ENCODE data around the gene FOXJ3. TPM values are rescaled to one million over a fixed set of nuclear protein-coding genes. Genes with fewer than 3 reads are reported as not detected.
A peak's percentile ranks its signal among the peaks of the same experiment; 100 is the strongest.
"Not testable (repeated sequence)": the region's sequence is repeated elsewhere in the genome, so short reads cannot be mapped to it uniquely, and the experiment has no call there.

Gene FOXJ3
- total RNA-seq, 1 experiment from 2014 or later: 55.5 TPM

DNA sequence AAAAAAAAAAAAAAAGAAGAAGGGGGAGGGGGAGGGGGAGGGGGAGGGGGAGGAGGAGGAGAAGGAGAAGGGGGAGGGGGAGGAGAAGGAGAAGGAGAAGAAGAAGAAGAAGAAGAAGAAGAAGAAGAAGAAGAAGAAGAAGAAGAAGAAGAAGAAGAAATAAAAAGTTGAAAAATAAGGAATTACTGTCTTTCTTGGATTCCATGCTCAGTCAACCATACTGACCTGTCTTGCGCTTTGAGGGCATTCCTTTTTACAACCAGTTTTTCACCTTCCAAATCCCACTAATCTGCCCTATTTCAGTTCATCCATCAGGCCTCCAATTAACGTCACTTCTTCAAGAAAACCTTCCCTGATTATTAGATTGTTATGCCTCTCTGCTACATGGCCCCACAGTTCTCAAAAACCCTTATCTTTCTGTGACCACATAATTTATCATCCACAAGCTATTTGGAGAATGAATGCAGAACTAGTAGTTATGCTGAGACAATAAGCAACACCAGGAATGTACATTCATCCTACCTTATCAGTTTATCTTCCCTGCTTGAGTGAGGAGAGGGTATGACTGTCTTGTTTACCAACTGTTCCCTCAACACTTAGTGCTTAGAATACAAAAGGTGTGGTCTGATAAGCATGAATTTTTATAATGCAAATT lies 113.0 kb downstream of the FOXJ3 start:
- Histone ChIP-seq H4K20me1 (ENCODE audit: insufficient read depth, low read depth, low read length) (no peaks in the 10 kb centered on the region), H3K27ac (ENCODE audit: low read length) (no peak overlapping the region), H3K9me2 (replicated peaks; ENCODE audit: insufficient read depth, low read length) (no peaks in the 10 kb centered on the region), H3K36me3 (ENCODE audit: insufficient read depth, low read length) (no peaks in the 10 kb centered on the region), H3K4me1 (ENCODE audit: low read length) (no peaks in the 10 kb centered on the region), H2AFZ (ENCODE audit: low read length) (no peak overlapping the region), H3K9me3 (ENCODE audit: low read length) (no peaks in the 10 kb centered on the region), H3K4me3 (ENCODE audit: low read length) (no peak overlapping the region), H3K27me3 (ENCODE audit: low read length) (no peaks in the 10 kb centered on the region), H3K79me2 (ENCODE audit: low read length) (peaks cover 87% of the 10 kb centered on the region), H3K9ac (ENCODE audit: low read length) (no peak overlapping the region), H3K4me2 (ENCODE audit: low read depth, low read length, poor library complexity, severe bottlenecking) (no peak overlapping the region)
- no peak for DNase-seq

GRCh38 chr1:42221456-42221855 lies 113.6 kb downstream of the FOXJ3 start:
- no peak overlapping the region for H2AFZ ChIP-seq (ENCODE audit: low read length)

GRCh38 chr1:42219627-42220026 lies 115.4 kb downstream of the FOXJ3 start:
- H3K27ac ChIP-seq (ENCODE audit: low read length): no peak overlapping the region
- H3K9me2 ChIP-seq (replicated peaks; ENCODE audit: insufficient read depth, low read length): no peaks in the 10 kb centered on the region
- H3K9me3 ChIP-seq (ENCODE audit: low read length): peaks cover 1% of the 10 kb centered on the region; the same call in 1 of the 2 replicates
- peaks cover 84% of the 10 kb centered on the region for H3K79me2 ChIP-seq (ENCODE audit: low read length)
- no peak overlapping the region for H3K9ac ChIP-seq (ENCODE audit: low read length)
- H3K4me3 ChIP-seq (ENCODE audit: low read length): no peak overlapping the region
- H4K20me1 ChIP-seq (ENCODE audit: insufficient read depth, low read depth, low read length): no peaks in the 10 kb centered on the region
- no peaks in the 10 kb centered on the region for H3K27me3 ChIP-seq (ENCODE audit: low read length)
- no peak overlapping the region for H2AFZ ChIP-seq (ENCODE audit: low read length)
- peaks cover 8% of the 10 kb centered on the region; the same call in 1 of the 2 replicates for H3K36me3 ChIP-seq (ENCODE audit: insufficient read depth, low read length)
- no peak overlapping the region for H3K4me2 ChIP-seq (ENCODE audit: low read depth, low read length, poor library complexity, severe bottlenecking)
- DNase-seq: no peak
- H3K4me1 ChIP-seq (ENCODE audit: low read length): no peaks in the 10 kb centered on the region

More at GRCh38 chr1:42221456-42221855, 113.6 kb downstream of the FOXJ3 start:
- Histone ChIP-seq H3K4me3 (ENCODE audit: low read length) (no peak overlapping the region), H3K9me3 (ENCODE audit: low read length) (no peaks in the 10 kb centered on the region), H3K9ac (ENCODE audit: low read length) (no peak overlapping the region), H3K27me3 (ENCODE audit: low read length) (no peaks in the 10 kb centered on the region), H3K9me2 (replicated peaks; ENCODE audit: insufficient read depth, low read length) (no peaks in the 10 kb centered on the region), H3K4me2 (ENCODE audit: low read depth, low read length, poor library complexity, severe bottlenecking) (no peak overlapping the region), H4K20me1 (ENCODE audit: insufficient read depth, low read depth, low read length) (no peaks in the 10 kb centered on the region), H3K36me3 (ENCODE audit: insufficient read depth, low read length) (no peaks in the 10 kb centered on the region), H3K27ac (ENCODE audit: low read length) (no peak overlapping the region), H3K79me2 (ENCODE audit: low read length) (peaks cover 85% of the 10 kb centered on the region), H3K4me1 (ENCODE audit: low read length) (no peaks in the 10 kb centered on the region)
- no peak for DNase-seq

DNA sequence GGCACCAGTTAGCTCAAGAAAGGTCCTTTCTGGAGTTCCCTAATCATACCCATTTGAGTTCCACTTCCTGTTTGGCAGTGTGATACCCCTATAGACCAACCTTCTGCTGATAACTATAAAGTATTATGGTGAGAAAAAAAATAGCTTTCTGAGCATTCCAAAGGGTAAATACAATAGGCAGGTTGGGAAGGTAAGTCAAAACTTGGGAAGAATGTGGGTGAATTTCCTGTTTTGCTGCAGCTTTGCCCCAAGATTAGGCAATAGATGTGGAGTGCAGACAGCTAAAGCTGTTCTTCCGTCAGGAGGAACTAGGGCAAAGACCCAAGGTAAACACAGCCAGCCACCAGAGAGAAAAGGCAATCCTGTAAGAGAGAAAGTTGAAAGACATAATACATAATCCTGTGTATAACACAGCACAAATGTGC lies 120.6 kb downstream of the FOXJ3 start:
- Histone ChIP-seq H3K27me3 (ENCODE audit: low read length) (no peaks in the 10 kb centered on the region), H2AFZ (ENCODE audit: low read length) (no peak overlapping the region), H3K4me3 (ENCODE audit: low read length) (no peak overlapping the region), H3K27ac (ENCODE audit: low read length) (no peak overlapping the region), H3K36me3 (ENCODE audit: insufficient read depth, low read length) (peaks cover 31% of the 10 kb centered on the region), H3K79me2 (ENCODE audit: low read length) (peaks cover 93% of the 10 kb centered on the region), H3K4me1 (ENCODE audit: low read length) (peaks cover 13% of the 10 kb centered on the region), H3K9me3 (ENCODE audit: low read length) (peaks cover 14% of the 10 kb centered on the region), H4K20me1 (ENCODE audit: insufficient read depth, low read depth, low read length) (no peaks in the 10 kb centered on the region), H3K9ac (ENCODE audit: low read length) (no peak overlapping the region), H3K9me2 (replicated peaks; ENCODE audit: insufficient read depth, low read length) (no peaks in the 10 kb centered on the region), H3K4me2 (ENCODE audit: low read depth, low read length, poor library complexity, severe bottlenecking) (no peak overlapping the region)
- no peak for DNase-seq

DNA sequence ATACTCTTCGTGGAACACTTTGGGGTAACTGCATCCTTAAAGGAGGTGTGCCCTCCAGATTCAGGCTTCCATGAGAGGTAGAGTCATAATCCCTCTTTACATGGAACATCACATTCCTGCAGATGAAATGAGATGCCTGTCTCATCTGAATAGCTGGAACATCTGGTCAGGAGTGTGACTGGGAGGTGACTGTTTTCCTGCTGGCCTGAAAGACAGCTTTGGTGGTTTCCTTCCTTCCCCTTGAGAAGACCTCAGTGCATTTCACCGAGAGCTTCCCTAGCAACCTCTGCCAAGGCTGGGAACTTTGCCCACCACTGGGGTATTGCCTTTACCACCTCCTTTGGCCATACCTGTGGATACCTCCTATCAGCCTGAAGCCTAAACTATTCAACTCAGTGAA lies 123.8 kb downstream of the FOXJ3 start:
- Histone ChIP-seq H3K27me3 (ENCODE audit: low read length) (no peaks in the 10 kb centered on the region), H3K9me2 (replicated peaks; ENCODE audit: insufficient read depth, low read length) (no peaks in the 10 kb centered on the region), H3K27ac (ENCODE audit: low read length) (no peak overlapping the region), H3K4me3 (ENCODE audit: low read length) (0 out of 2 replicates have a peak overlapping the region, but pooled peaks have one; percentile 15), H3K36me3 (ENCODE audit: insufficient read depth, low read length) (peaks cover 45% of the 10 kb centered on the region), H4K20me1 (ENCODE audit: insufficient read depth, low read depth, low read length) (no peaks in the 10 kb centered on the region), H3K4me2 (ENCODE audit: low read depth, low read length, poor library complexity, severe bottlenecking) (no peak overlapping the region), H3K79me2 (ENCODE audit: low read length) (peaks cover 94% of the 10 kb centered on the region), H3K9ac (ENCODE audit: low read length) (no peak overlapping the region), H2AFZ (ENCODE audit: low read length) (no peak overlapping the region), H3K4me1 (ENCODE audit: low read length) (peaks cover 13% of the 10 kb centered on the region), H3K9me3 (ENCODE audit: low read length) (peaks cover 23% of the 10 kb centered on the region)
- DNase-seq: no peak

DNA sequence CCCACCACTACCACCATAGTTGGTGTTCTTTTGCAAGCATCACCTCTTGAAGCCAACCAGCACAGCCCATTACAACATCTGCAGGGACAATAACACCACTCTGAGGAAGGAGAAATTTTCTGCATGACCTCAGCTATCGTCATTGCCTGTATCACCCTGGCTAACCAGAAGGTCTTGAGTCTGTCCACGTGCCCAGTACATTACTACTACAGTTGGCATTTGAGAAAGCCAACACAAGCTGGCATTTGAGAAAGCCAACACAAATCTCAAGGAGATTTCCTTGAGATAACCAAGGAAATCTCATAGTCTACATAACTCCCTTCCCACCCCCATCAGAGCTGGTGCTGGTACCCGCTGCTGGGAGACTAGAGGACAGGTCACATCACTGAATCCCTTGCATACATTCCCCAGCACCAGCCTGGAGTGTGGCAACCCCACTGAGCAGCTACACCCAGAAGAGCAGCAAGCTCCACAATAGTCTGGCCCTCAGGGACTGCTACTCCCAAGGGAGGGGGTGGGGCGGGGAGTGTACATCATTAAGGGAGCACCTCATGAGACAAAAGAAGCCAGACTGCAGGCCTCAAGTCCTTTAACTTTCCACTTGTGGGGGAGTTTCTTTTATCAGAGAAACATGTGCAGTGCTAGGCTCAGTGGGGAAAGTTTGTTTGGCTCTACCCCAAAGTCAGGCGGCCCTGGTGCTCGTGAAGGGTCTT lies 124.5 kb downstream of the FOXJ3 start:
- Histone ChIP-seq H3K9ac (ENCODE audit: low read length) (no peak overlapping the region), H4K20me1 (ENCODE audit: insufficient read depth, low read depth, low read length) (no peaks in the 10 kb centered on the region), H3K36me3 (ENCODE audit: insufficient read depth, low read length) (peaks cover 51% of the 10 kb centered on the region), H2AFZ (ENCODE audit: low read length) (no peak overlapping the region), H3K4me3 (ENCODE audit: low read length) (0 out of 2 replicates have a peak overlapping the region, but pooled peaks have one; percentile 15), H3K4me1 (ENCODE audit: low read length) (peaks cover 13% of the 10 kb centered on the region), H3K79me2 (ENCODE audit: low read length) (peaks cover 98% of the 10 kb centered on the region), H3K9me3 (ENCODE audit: low read length) (peaks cover 23% of the 10 kb centered on the region), H3K4me2 (ENCODE audit: low read depth, low read length, poor library complexity, severe bottlenecking) (no peak overlapping the region), H3K27ac (ENCODE audit: low read length) (no peak overlapping the region), H3K27me3 (ENCODE audit: low read length) (no peaks in the 10 kb centered on the region), H3K9me2 (replicated peaks; ENCODE audit: insufficient read depth, low read length) (no peaks in the 10 kb centered on the region)
- DNase-seq: peak; percentile 78

DNA sequence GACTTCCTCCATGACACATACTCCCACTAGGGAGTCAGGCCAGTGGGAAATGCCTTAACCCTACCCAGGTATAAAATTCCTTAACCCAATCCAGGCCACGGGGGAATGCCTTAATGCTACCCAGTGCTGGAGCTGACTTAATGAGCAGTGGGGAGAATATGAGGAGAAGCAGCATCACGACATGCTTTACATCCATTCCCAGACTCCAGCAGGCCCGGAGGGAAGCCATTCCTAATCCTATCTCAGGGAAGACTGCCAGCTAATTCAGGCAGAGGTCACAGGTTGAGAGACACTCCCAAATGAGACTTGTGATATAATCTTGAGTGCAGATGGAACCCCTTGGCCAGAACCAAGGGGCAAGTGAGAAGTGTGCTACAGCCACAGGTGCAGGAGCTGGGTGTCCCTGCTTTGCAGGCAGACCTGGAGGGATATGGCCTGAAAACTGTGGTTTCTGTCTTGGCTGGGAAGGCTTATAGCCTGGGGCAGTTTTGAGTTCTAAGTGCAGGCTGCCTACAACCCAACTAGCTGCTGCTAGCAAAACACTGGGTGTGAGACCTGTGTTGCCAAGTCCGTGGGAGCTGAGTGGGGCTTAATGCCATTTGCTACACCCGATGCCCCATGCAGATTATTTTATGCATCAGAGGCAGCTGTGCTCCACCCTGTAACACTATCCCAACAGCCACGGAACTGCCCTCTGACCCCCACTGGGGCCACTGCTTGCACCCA lies 125.3 kb downstream of the FOXJ3 start:
- peaks cover 24% of the 10 kb centered on the region for H3K9me3 ChIP-seq (ENCODE audit: low read length)
- peaks cover 98% of the 10 kb centered on the region for H3K79me2 ChIP-seq (ENCODE audit: low read length)
- no peaks in the 10 kb centered on the region for H3K27me3 ChIP-seq (ENCODE audit: low read length)
- no peaks in the 10 kb centered on the region for H4K20me1 ChIP-seq (ENCODE audit: insufficient read depth, low read depth, low read length)
- H3K4me1 ChIP-seq (ENCODE audit: low read length): peaks cover 13% of the 10 kb centered on the region
- H3K36me3 ChIP-seq (ENCODE audit: insufficient read depth, low read length): peaks cover 53% of the 10 kb centered on the region
- H3K27ac ChIP-seq (ENCODE audit: low read length): no peak overlapping the region
- H3K4me2 ChIP-seq (ENCODE audit: low read depth, low read length, poor library complexity, severe bottlenecking): no peak overlapping the region
- H2AFZ ChIP-seq (ENCODE audit: low read length): no peak overlapping the region
- H3K9me2 ChIP-seq (replicated peaks; ENCODE audit: insufficient read depth, low read length): no peaks in the 10 kb centered on the region
- H3K9ac ChIP-seq (ENCODE audit: low read length): no peak overlapping the region
- DNase-seq: no peak
- no peak overlapping the region for H3K4me3 ChIP-seq (ENCODE audit: low read length)

DNA sequence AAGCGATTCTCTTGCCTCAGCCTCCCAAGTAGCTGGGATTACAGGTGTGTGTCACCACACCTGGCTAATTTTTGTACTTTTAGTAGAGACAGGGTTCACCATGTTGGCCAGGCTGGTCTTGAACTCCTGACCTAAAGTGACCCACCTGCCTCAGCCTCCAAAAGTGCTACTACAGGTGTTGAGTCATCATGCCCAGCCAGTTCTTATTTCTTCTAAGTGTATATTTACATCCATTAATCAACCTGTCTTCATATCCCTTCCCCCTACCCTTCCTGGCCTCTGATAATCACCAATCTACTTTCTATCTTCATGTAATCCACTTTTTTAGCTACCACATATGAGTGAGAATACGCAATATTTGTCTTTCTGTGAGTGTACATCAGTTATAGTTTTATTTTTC lies 128.1 kb downstream of the FOXJ3 start:
- peaks cover 31% of the 10 kb centered on the region for H3K9me3 ChIP-seq (ENCODE audit: low read length)
- H3K27ac ChIP-seq (ENCODE audit: low read length); DNase-seq; H2AFZ ChIP-seq (ENCODE audit: low read length); H3K9ac ChIP-seq (ENCODE audit: low read length); H3K4me2 ChIP-seq (ENCODE audit: low read depth, low read length, poor library complexity, severe bottlenecking); H3K4me3 ChIP-seq (ENCODE audit: low read length); H4K20me1 ChIP-seq (ENCODE audit: insufficient read depth, low read depth, low read length); H3K27me3 ChIP-seq (ENCODE audit: low read length); H3K9me2 ChIP-seq (replicated peaks; ENCODE audit: insufficient read depth, low read length): not testable (repeated sequence)
- H3K79me2 ChIP-seq (ENCODE audit: low read length): peaks cover 92% of the 10 kb centered on the region
- H3K4me1 ChIP-seq (ENCODE audit: low read length): peaks cover 13% of the 10 kb centered on the region
- H3K36me3 ChIP-seq (ENCODE audit: insufficient read depth, low read length): peaks cover 54% of the 10 kb centered on the region
